ENCODE results near the gene GAA. TPM values are rescaled to one million over a fixed set of nuclear protein-coding genes. Genes with fewer than 3 reads are reported as not detected.

GAA gene
- total and polyA plus RNA-seq, 2 of the 4 experiments (the other 2 are of a cell fraction), result 2.2 to 14.8 TPM

DNA sequence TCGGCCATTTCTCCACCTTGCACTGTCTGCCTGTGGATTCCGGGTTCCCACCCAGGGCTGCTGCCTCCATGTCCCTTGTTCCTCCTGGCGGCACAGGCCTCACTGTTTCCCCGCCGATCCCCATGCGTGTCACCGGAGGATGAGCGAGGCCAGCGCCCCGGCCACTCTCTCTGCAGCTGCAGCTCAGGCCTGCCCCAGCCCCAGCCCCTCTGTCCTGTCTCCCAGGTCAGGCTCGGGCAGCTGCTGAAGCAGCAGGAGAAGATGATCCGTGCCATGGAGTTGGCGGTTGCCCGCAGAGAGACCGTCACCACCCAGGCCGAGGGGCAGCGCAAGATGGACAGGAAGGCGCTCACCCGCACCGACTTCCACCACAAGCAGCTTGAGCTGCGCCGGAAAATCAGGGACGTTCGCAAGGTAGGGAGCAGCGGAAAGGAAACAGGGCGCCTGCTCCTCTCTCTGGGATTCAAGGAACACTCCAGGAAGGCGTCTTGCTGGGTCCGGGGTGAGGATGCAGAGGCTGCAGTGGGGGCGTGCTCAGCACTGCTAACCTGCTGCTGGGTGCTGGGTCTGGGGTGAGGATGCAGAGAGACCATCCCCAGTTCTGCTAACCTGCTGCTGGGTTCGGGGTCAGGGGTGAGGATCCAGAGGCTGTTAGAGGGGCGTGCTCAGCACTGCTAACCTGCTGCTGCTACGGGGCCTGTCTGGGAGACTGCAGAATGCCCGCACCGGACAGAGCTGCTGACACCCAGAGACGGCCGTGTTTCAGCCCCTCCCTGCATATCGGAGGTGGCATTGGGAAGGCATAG is 6.1 kb upstream of the GAA start:
- Histone ChIP-seq H4K91ac (ENCODE audit: insufficient read depth, low read depth, low read length) (no peak overlapping the region), H3K56ac (ENCODE audit: extremely low read depth, insufficient read depth, low read length) (no peak overlapping the region), H3K23ac (ENCODE audit: low read depth, low read length) (no peak overlapping the region), H2BK120ac (ENCODE audit: low read depth, low read length) (no peak overlapping the region), H3K27me3 (ENCODE audit: control insufficient read depth, insufficient read depth, low read length) (peaks cover 2% of the 10 kb centered on the region), H3K9me3 (ENCODE audit: control insufficient read depth, insufficient read depth, low read length) (no peaks in the 10 kb centered on the region), H3K18ac (ENCODE audit: low read depth, low read length) (no peak overlapping the region), H3K14ac (replicated peaks; ENCODE audit: low read depth, low read length) (no peak overlapping the region), H4K20me1 (ENCODE audit: insufficient read depth, low read length) (no peaks in the 10 kb centered on the region), H3K4me1 (ENCODE audit: control insufficient read depth, insufficient read depth, low read length) (no peaks in the 10 kb centered on the region), H3K9me1 (ENCODE audit: insufficient read depth, low read length) (peaks cover 3% of the 10 kb centered on the region; the same call in 1 of the 2 replicates), H2AK5ac (ENCODE audit: low read depth, low read length) (no peak overlapping the region), H4K8ac (ENCODE audit: low read depth in 2 of 2, low read length in 2 of 2) (no peak overlapping the region), H2BK5ac (ENCODE audit: low read depth, low read length, poor library complexity, severe bottlenecking) (no peak overlapping the region), H3K4me3 (ENCODE audit: insufficient read depth, low read depth, low read length) (no peak overlapping the region), H3K36me3 (ENCODE audit: control insufficient read depth, insufficient read depth, low read length) (no peaks in the 10 kb centered on the region), H3K4me2 (ENCODE audit: low read depth, low read length) (no peak overlapping the region), H3K4ac (ENCODE audit: low read depth, low read length) (no peak overlapping the region), H2AK9ac (replicated peaks; ENCODE audit: low read depth, low read length, poor library complexity) (no peak overlapping the region), H2AFZ (replicated peaks; ENCODE audit: low read length, poor library complexity) (peak overlapping the region; percentile 43), H2BK20ac (ENCODE audit: low read depth, low read length) (no peak overlapping the region), H4K5ac (ENCODE audit: low read depth, low read length) (no peak overlapping the region), H3K9ac (ENCODE audit: low read depth, low read length) (no peak overlapping the region), H2BK15ac (ENCODE audit: low read depth, low read length) (no peak overlapping the region), H3K79me1 (ENCODE audit: low read depth in 1 of 2, low read length in 2 of 2) (no peaks in the 10 kb centered on the region), H3K27ac (ENCODE audit: insufficient read depth, low read length) (no peak overlapping the region)
- DNase-seq, result no peak
- BruUV-seq (replicated peaks), result no TSS peak
- ATAC-seq (ENCODE audit: low read depth), result no peak
- intact Hi-C loops (cut with micrococcal nuclease) (no loop called here), dilution Hi-C loops (cut with HindIII; ENCODE audit: low sequenced_read_pairs, unreplicated experiment) (no loop called here), in situ Hi-C loops (cut with MboI; ENCODE audit: low sequenced_read_pairs) (no loop called here)
- 78% methylated on average over 21 of the region's 37 CpGs; no CpG with 5 or more reads in 1 of the 2 experiments for WGBS, 2 experiments (ENCODE audit: extremely low coverage in 2 of 2, insufficient read length in 1 of 2)
- ChIA-PET CTCF (no interaction called here), POLR2A (ENCODE audit: unreplicated experiment) (no interaction called here)
- no peak for TF ChIP-seq SMC3 (IDR thresholded peaks at IDR 0.05; ENCODE audit: low read depth, low read length)
- no peak for TF ChIP-seq CEBPB (IDR thresholded peaks at IDR 0.05; ENCODE audit: low read depth, low read length)
- TF ChIP-seq BHLHE40 (IDR thresholded peaks at IDR 0.05; ENCODE audit: low read depth, low read length), result no peak
- no peak for TF ChIP-seq MAZ (IDR thresholded peaks at IDR 0.05; ENCODE audit: borderline replicate concordance, low read depth, low read length)
